Renal cortex interstitium (tissue), 11 donors: ENCODE measurements around the gene ACOX2. TPM values are rescaled to one million over a fixed set of nuclear protein-coding genes. Genes with fewer than 3 reads are reported as not detected.

Experiments
- DNase-seq, 11 donors: peaks; one replicate each; pipeline ENCODE4 v3.0.0-alpha.2; 2013; ENCODE audit warnings: low read depth in 9 of 11, low spot score in 4 of 11; ENCODE audit errors: extremely low read depth in 1 of 11
- polyA plus RNA-seq, 3 donors: library from polyadenylated mRNA; unstranded; fragments of 120-200 nt; gene quantifications; one replicate each; pipeline ENCODE4 v1.2.1, GENCODE V29; 2013; ENCODE audit not compliant: insufficient read length in 3 of 3

ACOX2 gene
- polyA plus RNA-seq, 3 donors, result 33.4 to 43.8 (median 41.6) TPM

- no peak for DNase-seq
Measured at GRCh38 chr3:58487140-58487886, 49.7 kb downstream of the ACOX2 start.

- no peak for DNase-seq
Measured at GRCh38 chr3:58485801-58486435, 51.1 kb downstream of the ACOX2 start.

GRCh38 chr3:58484722-58485069, 52.3 kb downstream of the ACOX2 start:
- no peak for DNase-seq

GRCh38 chr3:58484045-58484721, 52.8 kb downstream of the ACOX2 start:
- no peak for DNase-seq

- no peak for DNase-seq
Measured at GRCh38 chr3:58482917-58483636, 53.9 kb downstream of the ACOX2 start.

- DNase-seq, result no peak
Measured at GRCh38 chr3:58480309-58480708, 56.7 kb downstream of the ACOX2 start.

GRCh38 chr3:58478781-58479180, 58.2 kb downstream of the ACOX2 start:
- DNase-seq, result no peak

GRCh38 chr3:58474967-58475578, 61.9 kb downstream of the ACOX2 start:
- no peak for DNase-seq

GRCh38 chr3:58474348-58474911, 62.6 kb downstream of the ACOX2 start:
- no peak for DNase-seq

- no peak for DNase-seq
Measured at GRCh38 chr3:58473275-58473674, 63.7 kb downstream of the ACOX2 start.

GRCh38 chr3:58471025-58471887, 65.7 kb downstream of the ACOX2 start:
- peak in 4 of 11 donors; percentile 23 to 49 (median 41) for DNase-seq

GRCh38 chr3:58470363-58471024, 66.5 kb downstream of the ACOX2 start:
- DNase-seq, result no peak

GRCh38 chr3:58469096-58469495, 67.9 kb downstream of the ACOX2 start:
- DNase-seq, result no peak

GRCh38 chr3:58466899-58467563, 70.0 kb downstream of the ACOX2 start:
- DNase-seq, result no peak

GRCh38 chr3:58464866-58465265, 72.1 kb downstream of the ACOX2 start:
- DNase-seq, result no peak

GRCh38 chr3:58463942-58464271, 73.1 kb downstream of the ACOX2 start:
- DNase-seq, result no peak
